Activated T-cell treated with anti-CD3 and anti-CD28 coated beads, Interleukin-2, amount 50 U/mL, for 4 hours (primary cell): ENCODE results near the gene TPO. TPM values are rescaled to one million over a fixed set of nuclear protein-coding genes. Genes with fewer than 3 reads are reported as not detected.

Source experiments
- ATAC-seq, 2 donors: fragments of 200-7000 bp; cut with Tn5 transposase; one replicate each; pipeline ENCODE4 v1.10.0; 2021
- DNase-seq: peaks from one replicate; pipeline ENCODE4 v3.0.0-alpha.2; 2020
- H3K27me3 Mint-ChIP-seq: one replicate; pipeline ENCODE4 v1.8.0; 2021; ENCODE audit warnings: low read depth, mixed read lengths
- H3K36me3 Mint-ChIP-seq: one replicate; pipeline ENCODE4 v1.8.0; 2022; ENCODE audit warnings: mixed read lengths; ENCODE audit not compliant: insufficient read depth
- H3K4me1 Mint-ChIP-seq: one replicate; pipeline ENCODE4 v1.8.0; 2021; ENCODE audit warnings: low read depth, mixed read lengths
- H3K4me3 Mint-ChIP-seq: one replicate; pipeline ENCODE4 v1.8.0; 2021; ENCODE audit warnings: mild to moderate bottlenecking, moderate library complexity, mixed read lengths
- H3K9me3 Mint-ChIP-seq: one replicate; pipeline ENCODE4 v1.8.0; 2021; ENCODE audit warnings: mixed read lengths
- total RNA-seq, 3 donors: library from RNA; stranded (reverse); gene quantifications; one replicate each; pipeline ENCODE4 v1.2.1, GENCODE V29; 2021

TPO gene
- total RNA-seq, 3 donors from 2014 or later = not detected

- Mint-ChIP-seq H3K4me1 (no peaks in the 10 kb centered on the region), H3K4me3 (no peak overlapping the region), H3K27me3 (no peaks in the 10 kb centered on the region), H3K9me3 (no peaks in the 10 kb centered on the region), H3K36me3 (no peaks in the 10 kb centered on the region)
- DNase-seq = no peak
- ATAC-seq = no peak
Measured at GRCh38 chr2:1477196-1478040, 64.2 kb downstream of the TPO start.

- ATAC-seq (no peak), DNase-seq (no peak)
- Mint-ChIP-seq H3K4me1 (no peaks in the 10 kb centered on the region), H3K4me3 (no peak overlapping the region), H3K36me3 (no peaks in the 10 kb centered on the region), H3K9me3 (no peaks in the 10 kb centered on the region), H3K27me3 (no peaks in the 10 kb centered on the region)
Measured at GRCh38 chr2:1478311-1479305, 65.3 kb downstream of the TPO start.

DNA sequence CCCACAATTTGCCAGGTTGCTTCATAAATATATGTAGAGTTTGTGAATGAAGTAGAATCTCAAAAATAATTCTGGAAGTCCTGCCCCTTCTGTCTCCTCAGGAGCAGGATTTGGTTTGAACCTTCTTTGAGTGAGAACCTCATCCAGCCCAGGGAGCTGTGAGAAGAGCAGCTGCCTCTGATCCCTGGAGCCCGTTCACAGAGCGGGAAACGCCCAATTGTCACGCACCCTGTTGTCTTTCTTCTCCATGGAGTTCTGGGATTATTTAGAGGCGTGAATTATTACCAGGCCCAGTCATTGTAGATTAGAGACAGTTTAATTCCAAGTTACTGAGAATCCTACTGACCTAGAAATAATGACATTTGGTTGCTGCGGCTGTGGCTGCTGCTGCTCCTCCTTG, 66.1 kb downstream of the TPO start:
- H3K4me1 Mint-ChIP-seq = no peaks in the 10 kb centered on the region
- DNase-seq (no peak), ATAC-seq (no peak)
- H3K4me3 Mint-ChIP-seq = no peak overlapping the region
- no peaks in the 10 kb centered on the region for H3K27me3 Mint-ChIP-seq
- H3K36me3 Mint-ChIP-seq = no peaks in the 10 kb centered on the region
- no peaks in the 10 kb centered on the region for H3K9me3 Mint-ChIP-seq

- H3K9me3 Mint-ChIP-seq = no peaks in the 10 kb centered on the region
- H3K4me1 Mint-ChIP-seq = no peaks in the 10 kb centered on the region
- H3K4me3 Mint-ChIP-seq = no peak overlapping the region
- H3K27me3 Mint-ChIP-seq = no peaks in the 10 kb centered on the region
- no peaks in the 10 kb centered on the region for H3K36me3 Mint-ChIP-seq
- ATAC-seq = no peak
- no peak for DNase-seq
Measured at GRCh38 chr2:1480671-1481076, 67.4 kb downstream of the TPO start.

DNA sequence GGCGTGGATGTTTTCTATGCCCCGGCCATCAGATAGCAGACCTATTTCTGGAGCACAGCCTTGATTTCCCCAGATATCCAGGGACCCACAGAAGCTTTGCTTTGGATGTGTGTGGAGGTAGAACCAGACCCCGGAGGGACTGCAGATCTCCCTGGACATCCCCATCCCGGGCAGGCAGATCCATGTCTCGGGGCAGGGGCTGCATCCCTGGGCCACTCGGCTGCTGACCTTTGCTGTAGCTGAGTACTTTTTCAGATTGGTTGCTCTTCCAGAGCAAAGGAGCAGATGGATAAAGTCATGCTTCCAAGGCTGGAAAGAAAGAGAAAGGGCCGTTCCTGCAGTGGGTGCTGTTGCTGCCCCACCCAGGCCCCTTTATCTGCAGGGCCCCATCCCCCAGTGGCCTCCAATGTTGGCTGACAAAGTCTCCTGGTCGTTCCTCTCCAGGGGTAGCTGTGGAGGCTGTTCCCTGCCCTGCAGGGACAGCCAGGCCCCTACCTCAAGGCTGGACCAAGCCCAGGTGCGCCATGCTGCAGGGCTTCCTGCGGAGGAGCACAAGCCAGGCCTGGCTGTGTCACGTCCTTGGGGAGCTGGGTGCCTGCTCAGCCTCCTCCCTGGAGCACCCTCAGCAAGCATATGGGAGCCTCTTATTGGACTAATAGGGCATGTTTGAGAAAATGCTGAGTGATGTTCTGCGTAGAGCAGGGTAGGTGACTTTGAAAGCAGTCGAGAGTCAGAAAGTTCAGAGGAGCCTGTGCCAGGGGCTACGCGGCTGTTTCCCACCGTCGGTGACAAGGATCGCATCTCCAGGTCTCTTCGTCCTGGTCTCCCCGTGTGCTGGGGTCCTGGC, 68.4 kb downstream of the TPO start:
- no peak for DNase-seq
- H3K4me1 Mint-ChIP-seq = no peaks in the 10 kb centered on the region
- ATAC-seq = no peak

DNA sequence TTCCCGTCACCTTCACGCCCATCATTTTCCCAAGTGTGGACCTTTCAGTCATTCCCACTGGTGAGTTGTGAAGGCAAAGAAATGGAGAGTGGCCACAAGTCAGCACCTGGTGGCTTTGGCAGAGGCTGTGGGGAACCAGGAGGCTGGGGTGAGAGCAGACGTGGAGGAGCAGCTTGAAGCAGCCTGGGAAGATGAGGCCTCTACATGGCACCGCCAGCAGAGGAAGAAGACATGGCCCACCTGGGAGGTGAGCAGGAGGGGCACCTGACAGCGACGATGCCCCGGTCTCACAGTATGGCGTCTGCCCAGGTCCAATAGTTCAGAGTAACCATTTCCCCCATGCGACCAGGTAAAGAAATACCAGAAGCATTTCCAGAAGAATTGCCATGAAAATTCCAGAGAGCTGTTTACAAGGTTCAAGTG, 69.0 kb downstream of the TPO start:
- DNase-seq (no peak), ATAC-seq (no peak)
- Mint-ChIP-seq H3K4me3 (no peak overlapping the region), H3K36me3 (no peaks in the 10 kb centered on the region), H3K27me3 (no peaks in the 10 kb centered on the region), H3K9me3 (no peaks in the 10 kb centered on the region), H3K4me1 (no peaks in the 10 kb centered on the region)

More for the DNA sequence above, 68.4 kb downstream of the TPO start:
- Mint-ChIP-seq H3K36me3 (no peaks in the 10 kb centered on the region), H3K4me3 (no peak overlapping the region), H3K27me3 (no peaks in the 10 kb centered on the region), H3K9me3 (no peaks in the 10 kb centered on the region)

- H3K4me3 Mint-ChIP-seq = no peak overlapping the region
- DNase-seq (no peak), ATAC-seq (no peak)
- no peaks in the 10 kb centered on the region for H3K4me1 Mint-ChIP-seq
- H3K9me3 Mint-ChIP-seq = no peaks in the 10 kb centered on the region
- H3K36me3 Mint-ChIP-seq = no peaks in the 10 kb centered on the region
- H3K27me3 Mint-ChIP-seq = no peaks in the 10 kb centered on the region
Measured at GRCh38 chr2:1482981-1483380, 69.7 kb downstream of the TPO start.

DNA sequence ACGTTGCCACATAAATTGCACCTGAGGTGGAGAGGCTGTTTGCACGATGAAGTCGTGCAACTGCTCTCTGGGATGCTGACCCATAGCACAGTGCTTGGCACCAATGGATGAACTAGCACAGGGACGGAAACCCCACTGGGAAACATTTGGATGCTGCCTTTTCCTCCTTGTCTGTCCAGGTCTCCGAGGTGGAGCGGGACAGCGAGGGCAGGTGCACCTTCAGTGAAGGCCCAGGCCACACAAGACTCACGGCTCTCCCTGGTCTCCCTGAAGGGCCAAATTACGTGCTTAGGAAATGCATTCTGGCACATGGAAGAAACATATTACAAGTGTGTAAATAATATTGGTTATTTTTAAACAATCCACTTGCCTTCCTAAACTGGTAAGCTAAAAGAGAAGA, 70.3 kb downstream of the TPO start:
- DNase-seq (no peak), ATAC-seq (no peak)
- H3K36me3 Mint-ChIP-seq = no peaks in the 10 kb centered on the region
- H3K4me3 Mint-ChIP-seq = no peak overlapping the region
- H3K9me3 Mint-ChIP-seq = no peaks in the 10 kb centered on the region
- H3K4me1 Mint-ChIP-seq = no peaks in the 10 kb centered on the region
- H3K27me3 Mint-ChIP-seq = no peaks in the 10 kb centered on the region

DNA sequence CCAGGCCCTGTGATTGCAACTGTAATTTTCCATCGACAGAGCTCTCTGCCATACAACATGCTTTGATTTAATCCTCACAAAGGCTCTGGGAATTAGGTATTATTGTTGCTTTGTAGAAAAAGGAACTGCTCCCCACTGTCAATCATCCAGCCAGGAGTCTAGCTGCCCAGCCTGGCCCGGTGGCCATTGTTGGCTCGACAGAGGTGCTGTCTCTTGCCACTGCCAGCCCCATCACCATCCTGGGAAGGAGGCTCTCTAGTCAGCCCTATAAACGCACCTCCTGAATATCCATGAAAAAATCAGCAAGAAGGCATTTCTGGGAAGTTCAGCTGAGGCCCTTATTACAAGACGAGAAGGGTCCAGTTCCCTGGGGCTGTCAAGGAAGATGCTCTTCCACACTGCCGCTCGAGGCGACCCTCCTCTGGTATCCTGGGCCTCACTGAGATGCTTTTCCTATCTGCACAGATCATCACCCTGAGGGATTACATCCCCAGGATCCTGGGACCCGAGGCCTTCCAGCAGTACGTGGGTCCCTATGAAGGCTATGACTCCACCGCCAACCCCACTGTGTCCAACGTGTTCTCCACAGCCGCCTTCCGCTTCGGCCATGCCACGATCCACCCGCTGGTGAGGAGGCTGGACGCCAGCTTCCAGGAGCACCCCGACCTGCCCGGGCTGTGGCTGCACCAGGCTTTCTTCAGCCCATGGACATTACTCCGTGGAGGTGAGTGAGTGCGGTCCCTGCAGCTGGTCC, 71.0 kb downstream of the TPO start:
- H3K27me3 Mint-ChIP-seq = no peaks in the 10 kb centered on the region
- H3K36me3 Mint-ChIP-seq = no peaks in the 10 kb centered on the region
- H3K9me3 Mint-ChIP-seq = no peaks in the 10 kb centered on the region
- DNase-seq = no peak
- H3K4me1 Mint-ChIP-seq = no peaks in the 10 kb centered on the region
- H3K4me3 Mint-ChIP-seq = no peak overlapping the region
- no peak for ATAC-seq

- H3K4me1 Mint-ChIP-seq = no peaks in the 10 kb centered on the region
- H3K27me3 Mint-ChIP-seq = no peaks in the 10 kb centered on the region
- H3K36me3 Mint-ChIP-seq = no peaks in the 10 kb centered on the region
- no peak for ATAC-seq
- H3K9me3 Mint-ChIP-seq = no peaks in the 10 kb centered on the region
- no peak overlapping the region for H3K4me3 Mint-ChIP-seq
- no peak for DNase-seq
Measured at GRCh38 chr2:1486670-1487069, 73.4 kb downstream of the TPO start.

GRCh38 chr2:1487758-1488157, 74.5 kb downstream of the TPO start:
- no peak for ATAC-seq
- DNase-seq = no peak

GRCh38 chr2:1488181-1488671, 75.0 kb downstream of the TPO start:
- no peak for DNase-seq
- no peak for ATAC-seq
- no peaks in the 10 kb centered on the region for H3K27me3 Mint-ChIP-seq
- H3K4me1 Mint-ChIP-seq = no peaks in the 10 kb centered on the region
- H3K36me3 Mint-ChIP-seq = no peaks in the 10 kb centered on the region
- no peak overlapping the region for H3K4me3 Mint-ChIP-seq
- no peaks in the 10 kb centered on the region for H3K9me3 Mint-ChIP-seq

More at GRCh38 chr2:1487758-1488157, 74.5 kb downstream of the TPO start:
- Mint-ChIP-seq H3K27me3 (no peaks in the 10 kb centered on the region), H3K4me3 (no peak overlapping the region), H3K36me3 (no peaks in the 10 kb centered on the region), H3K4me1 (no peaks in the 10 kb centered on the region), H3K9me3 (no peaks in the 10 kb centered on the region)

DNA sequence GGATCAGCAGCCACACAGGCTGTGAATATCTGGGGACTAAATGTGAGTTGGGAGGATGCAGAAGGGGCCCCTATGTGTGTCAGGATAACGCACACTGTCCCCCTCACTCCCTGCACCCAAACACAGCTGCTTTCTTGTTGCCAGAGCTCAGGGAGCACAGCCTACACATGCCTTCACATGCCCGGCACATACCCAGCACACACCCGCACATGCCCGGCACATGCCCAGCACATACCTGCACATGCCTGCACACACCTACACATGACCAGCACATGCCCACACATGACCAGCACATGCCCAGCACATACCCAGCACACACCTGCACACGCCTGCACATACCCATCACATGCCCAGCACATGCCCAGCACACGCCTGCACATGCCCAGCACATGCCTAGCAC, 75.6 kb downstream of the TPO start:
- Mint-ChIP-seq H3K4me3 (no peak overlapping the region), H3K27me3 (no peaks in the 10 kb centered on the region), H3K9me3 (no peaks in the 10 kb centered on the region), H3K36me3 (no peaks in the 10 kb centered on the region), H3K4me1 (no peaks in the 10 kb centered on the region)
- ATAC-seq (no peak), DNase-seq (no peak)
